ENCODE data around the gene NDUFAF7.

NDUFAF7 gene

DNA sequence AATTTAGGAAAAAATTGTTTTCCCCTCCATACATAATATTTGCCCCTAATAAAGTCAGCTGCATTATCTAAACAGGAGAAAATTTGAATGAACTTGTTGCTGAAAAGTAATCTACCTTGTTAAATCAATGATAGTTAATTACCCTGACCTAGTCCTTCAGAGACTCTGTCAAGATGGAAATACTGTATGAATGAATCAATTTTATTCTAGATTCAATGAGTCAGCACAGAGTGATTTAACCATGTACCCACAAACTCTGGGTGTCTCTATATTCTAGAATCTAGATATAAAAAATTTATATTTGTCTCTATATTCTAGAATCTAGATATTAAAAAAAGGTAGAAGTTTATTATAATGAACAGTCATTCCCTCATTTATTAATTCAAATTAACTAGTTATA, 36.2 kb downstream of the NDUFAF7 start:
- TF ChIP-seq, protein P1, sequence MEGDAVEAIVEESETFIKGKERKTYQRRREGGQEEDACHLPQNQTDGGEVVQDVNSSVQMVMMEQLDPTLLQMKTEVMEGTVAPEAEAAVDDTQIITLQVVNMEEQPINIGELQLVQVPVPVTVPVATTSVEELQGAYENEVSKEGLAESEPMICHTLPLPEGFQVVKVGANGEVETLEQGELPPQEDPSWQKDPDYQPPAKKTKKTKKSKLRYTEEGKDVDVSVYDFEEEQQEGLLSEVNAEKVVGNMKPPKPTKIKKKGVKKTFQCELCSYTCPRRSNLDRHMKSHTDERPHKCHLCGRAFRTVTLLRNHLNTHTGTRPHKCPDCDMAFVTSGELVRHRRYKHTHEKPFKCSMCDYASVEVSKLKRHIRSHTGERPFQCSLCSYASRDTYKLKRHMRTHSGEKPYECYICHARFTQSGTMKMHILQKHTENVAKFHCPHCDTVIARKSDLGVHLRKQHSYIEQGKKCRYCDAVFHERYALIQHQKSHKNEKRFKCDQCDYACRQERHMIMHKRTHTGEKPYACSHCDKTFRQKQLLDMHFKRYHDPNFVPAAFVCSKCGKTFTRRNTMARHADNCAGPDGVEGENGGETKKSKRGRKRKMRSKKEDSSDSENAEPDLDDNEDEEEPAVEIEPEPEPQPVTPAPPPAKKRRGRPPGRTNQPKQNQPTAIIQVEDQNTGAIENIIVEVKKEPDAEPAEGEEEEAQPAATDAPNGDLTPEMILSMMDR (conservative IDR thresholded peaks at IDR 0.05; ENCODE audit: low read depth, low read length), result no peak
- no peak for DNase-seq (ENCODE audit: low read depth)

GRCh38 chr2:37268111-37268510, 36.7 kb downstream of the NDUFAF7 start:
- TF ChIP-seq, protein P1 (conservative IDR thresholded peaks at IDR 0.05; ENCODE audit: low read depth, low read length), result no peak
- DNase-seq (ENCODE audit: low read depth), result no peak
- H3K4me3 ChIP-seq (ENCODE audit: low read depth, low read length), result no peak overlapping the region

More for the DNA sequence above, 36.2 kb downstream of the NDUFAF7 start:
- no peak overlapping the region for H3K4me3 ChIP-seq (ENCODE audit: low read depth, low read length)

GRCh38 chr2:37271376-37272067, 40.1 kb downstream of the NDUFAF7 start:
- TF ChIP-seq, protein P1 (conservative IDR thresholded peaks at IDR 0.05; ENCODE audit: low read depth, low read length), result no peak
- no peak overlapping the region for H3K4me3 ChIP-seq (ENCODE audit: low read depth, low read length)
- no peak for DNase-seq (ENCODE audit: low read depth)

DNA sequence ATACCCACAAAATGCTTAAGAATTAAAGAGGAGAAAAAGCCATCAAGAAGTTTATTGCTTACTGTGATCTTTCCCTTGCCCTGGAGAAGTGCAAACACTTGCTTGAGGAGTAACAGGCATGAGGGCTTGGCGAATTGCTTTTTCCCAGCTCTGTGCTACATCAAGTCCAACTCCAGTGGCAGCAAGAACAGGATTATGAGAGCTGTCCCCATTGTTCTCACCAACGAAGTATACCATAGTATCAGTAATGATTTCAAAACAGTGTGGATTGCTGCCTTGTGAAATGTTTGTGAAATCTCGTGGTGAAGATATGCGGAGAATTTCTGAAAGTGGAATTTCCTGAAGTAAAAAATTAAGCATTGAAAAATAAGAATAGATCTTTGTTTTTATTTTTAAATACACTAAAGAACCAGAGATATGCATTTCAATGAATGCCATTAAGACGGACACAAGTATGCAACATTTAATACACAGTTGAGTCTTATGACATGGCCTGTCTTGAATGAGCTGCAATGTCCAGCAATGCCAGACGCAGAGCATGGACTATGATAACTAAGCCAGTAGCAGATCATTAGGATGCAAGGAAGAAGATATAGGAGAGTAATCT, 43.0 kb downstream of the NDUFAF7 start:
- peak; percentile 72 for DNase-seq (ENCODE audit: low read depth)
- TF ChIP-seq, protein P1 (conservative IDR thresholded peaks at IDR 0.05; ENCODE audit: low read depth, low read length), result no peak
- no peak overlapping the region for H3K4me3 ChIP-seq (ENCODE audit: low read depth, low read length)

- peak; percentile 31 for DNase-seq (ENCODE audit: low read depth)
- TF ChIP-seq, protein P1 (conservative IDR thresholded peaks at IDR 0.05; ENCODE audit: low read depth, low read length), result no peak
Observed at GRCh38 chr2:37276291-37276690, 44.8 kb downstream of the NDUFAF7 start.

GRCh38 chr2:37281916-37282315, 50.5 kb downstream of the NDUFAF7 start:
- no peak overlapping the region for H3K4me3 ChIP-seq (ENCODE audit: low read depth, low read length)
- TF ChIP-seq, protein P1 (conservative IDR thresholded peaks at IDR 0.05; ENCODE audit: low read depth, low read length), result no peak
- DNase-seq (ENCODE audit: low read depth), result no peak

More at GRCh38 chr2:37276291-37276690, 44.8 kb downstream of the NDUFAF7 start:
- H3K4me3 ChIP-seq (ENCODE audit: low read depth, low read length), result no peak overlapping the region

DNA sequence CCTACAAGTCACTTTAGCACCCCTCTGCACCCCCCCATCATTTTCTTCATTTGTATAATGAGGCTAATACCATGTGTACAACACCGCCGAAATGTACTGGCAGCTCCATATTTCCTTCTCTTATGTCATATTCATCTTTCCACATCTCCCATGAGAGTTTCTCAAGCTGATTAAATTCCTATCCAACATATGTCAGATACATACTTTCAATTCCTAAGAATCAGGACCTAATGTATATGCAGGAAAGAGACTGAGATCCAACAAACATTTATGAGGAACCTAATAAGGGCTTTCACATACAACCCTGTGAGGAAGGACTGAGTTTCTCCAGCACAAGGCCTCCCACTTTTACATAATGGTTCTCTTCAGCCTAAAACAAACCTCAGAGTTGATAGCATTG, 51.3 kb downstream of the NDUFAF7 start:
- DNase-seq (ENCODE audit: low read depth), result peak; percentile 80
- TF ChIP-seq, protein P1 (conservative IDR thresholded peaks at IDR 0.05; ENCODE audit: low read depth, low read length), result no peak

More for the DNA sequence above, 51.3 kb downstream of the NDUFAF7 start:
- H3K4me3 ChIP-seq (ENCODE audit: low read depth, low read length), result no peak overlapping the region

Measured in choroid plexus epithelial cell (primary cell).